HG02759 (cell line): ENCODE results near the gene PIAS1.

Experiments used
- ATAC-seq: cut with Tn5 transposase; IDR thresholded peaks from one replicate; pipeline ENCODE4 v1.9.1; 2021; ENCODE audit warnings: mild to moderate bottlenecking, moderate library complexity; ENCODE audit not compliant: unreplicated experiment

PIAS1 gene

GRCh38 chr15:68173119-68173518 lies 119.0 kb downstream of the PIAS1 start:
- ATAC-seq: no peak

GRCh38 chr15:68175526-68175925 lies 121.4 kb downstream of the PIAS1 start:
- ATAC-seq: no peak

- no peak for ATAC-seq
These were observed 122.5 kb downstream of the PIAS1 start for GRCh38 chr15:68176601-68177000.

GRCh38 chr15:68177742-68178141 lies 123.6 kb downstream of the PIAS1 start:
- no peak for ATAC-seq

- no peak for ATAC-seq
These were observed 129.7 kb downstream of the PIAS1 start for GRCh38 chr15:68183616-68184315.

GRCh38 chr15:68184616-68185480 lies 130.7 kb downstream of the PIAS1 start:
- ATAC-seq: no peak

- no peak for ATAC-seq
These were observed 132.7 kb downstream of the PIAS1 start for GRCh38 chr15:68186671-68187397.

- ATAC-seq: no peak
These were observed 133.4 kb downstream of the PIAS1 start for GRCh38 chr15:68187559-68187958.

- no peak for ATAC-seq
These were observed 134.5 kb downstream of the PIAS1 start for GRCh38 chr15:68188647-68189046.

GRCh38 chr15:68190048-68190447 lies 135.9 kb downstream of the PIAS1 start:
- no peak for ATAC-seq

- no peak for ATAC-seq
These were observed 137.4 kb downstream of the PIAS1 start for GRCh38 chr15:68191555-68191954.

- ATAC-seq: no peak
These were observed 138.0 kb downstream of the PIAS1 start for GRCh38 chr15:68192117-68192516.

GRCh38 chr15:68192804-68193486 lies 138.8 kb downstream of the PIAS1 start:
- no peak for ATAC-seq

- no peak for ATAC-seq
These were observed 141.4 kb downstream of the PIAS1 start for GRCh38 chr15:68195336-68196112.

- ATAC-seq: no peak
These were observed 142.5 kb downstream of the PIAS1 start for GRCh38 chr15:68196445-68197169.

- ATAC-seq: no peak
These were observed 143.0 kb downstream of the PIAS1 start for GRCh38 chr15:68197170-68197492.

- ATAC-seq: no peak
These were observed 143.7 kb downstream of the PIAS1 start for GRCh38 chr15:68197661-68198437.

- ATAC-seq: no peak
These were observed 145.2 kb downstream of the PIAS1 start for GRCh38 chr15:68199340-68199739.
